ENCODE data around the gene CACNG5. TPM values are rescaled to one million over a fixed set of nuclear protein-coding genes. Genes with fewer than 3 reads are reported as not detected.

Gene CACNG5
- total and polyA plus RNA-seq, 3 donors from 2014 or later: 0.55 TPM; not detected in 2

GRCh38 chr17:66920435-66920834, 85.5 kb downstream of the CACNG5 start:
- Histone ChIP-seq H3K4me3 (no peak overlapping the region), H3K4me1 (no peaks in the 10 kb centered on the region), H3K27me3 (no peaks in the 10 kb centered on the region), H3K27ac (no peak overlapping the region), H3K9me3 (no peaks in the 10 kb centered on the region), H3K36me3 (ENCODE audit: low read depth, missing control alignments) (no peaks in the 10 kb centered on the region)
- intact Hi-C loops (cut with DNase I; ENCODE audit: low total_unique reads): no loop called here
- DNase-seq: no peak
- TF ChIP-seq CTCF (IDR thresholded peaks at IDR 0.05) (no peak), POLR2A (IDR thresholded peaks at IDR 0.05) (no peak)
- WGBS, 2 donors: 86 to 91% methylated on average over 9 of the region's 9 CpGs

- Histone ChIP-seq H3K27ac (no peak overlapping the region), H3K9me3 (no peaks in the 10 kb centered on the region), H3K4me3 (no peak overlapping the region), H3K27me3 (no peaks in the 10 kb centered on the region), H3K4me1 (no peaks in the 10 kb centered on the region), H3K36me3 (ENCODE audit: low read depth, missing control alignments) (no peaks in the 10 kb centered on the region)
- DNase-seq: no peak
- WGBS, 2 donors: 83 to 86% methylated on average over 4 of the region's 4 CpGs
- TF ChIP-seq POLR2A (IDR thresholded peaks at IDR 0.05) (no peak), CTCF (IDR thresholded peaks at IDR 0.05) (no peak)
- intact Hi-C loops (cut with DNase I; ENCODE audit: low total_unique reads): no loop called here
Observed at GRCh38 chr17:66920950-66921349, 86.0 kb downstream of the CACNG5 start.

GRCh38 chr17:66923886-66924285, 89.0 kb downstream of the CACNG5 start:
- intact Hi-C loops (cut with DNase I; ENCODE audit: low total_unique reads): no loop called here
- Histone ChIP-seq H3K9me3 (no peaks in the 10 kb centered on the region), H3K36me3 (ENCODE audit: low read depth, missing control alignments) (no peaks in the 10 kb centered on the region), H3K27ac (no peak overlapping the region), H3K27me3 (no peaks in the 10 kb centered on the region), H3K4me1 (no peaks in the 10 kb centered on the region), H3K4me3 (no peak overlapping the region)
- 63 to 71% methylated on average over 1 of the region's 1 CpG for WGBS, 2 donors
- no peak for DNase-seq
- TF ChIP-seq POLR2A (IDR thresholded peaks at IDR 0.05) (no peak), CTCF (IDR thresholded peaks at IDR 0.05) (no peak)

- intact Hi-C loops (cut with DNase I; ENCODE audit: low total_unique reads): no loop called here
- Histone ChIP-seq H3K27me3 (no peaks in the 10 kb centered on the region), H3K27ac (no peak overlapping the region), H3K4me3 (no peak overlapping the region), H3K36me3 (ENCODE audit: low read depth, missing control alignments) (no peaks in the 10 kb centered on the region), H3K4me1 (no peaks in the 10 kb centered on the region), H3K9me3 (no peaks in the 10 kb centered on the region)
- no peak for DNase-seq
- no peak for TF ChIP-seq POLR2A (IDR thresholded peaks at IDR 0.05)
- no peak for TF ChIP-seq CTCF (IDR thresholded peaks at IDR 0.05)
- WGBS, 2 donors: 77 to 88% methylated on average over 8 of the region's 8 CpGs
Observed at GRCh38 chr17:66925811-66926500, 91.0 kb downstream of the CACNG5 start.

- H3K4me1 ChIP-seq: no peaks in the 10 kb centered on the region
- no peaks in the 10 kb centered on the region for H3K36me3 ChIP-seq (ENCODE audit: low read depth, missing control alignments)
- H3K4me3 ChIP-seq: no peak overlapping the region
- 92 to 93% methylated on average over 5 of the region's 5 CpGs for WGBS, 2 donors
- intact Hi-C loops (cut with DNase I; ENCODE audit: low total_unique reads): no loop called here
- H3K9me3 ChIP-seq: no peaks in the 10 kb centered on the region
- H3K27ac ChIP-seq: no peak overlapping the region
- H3K27me3 ChIP-seq: no peaks in the 10 kb centered on the region
- TF ChIP-seq CTCF (IDR thresholded peaks at IDR 0.05) (no peak), POLR2A (IDR thresholded peaks at IDR 0.05) (no peak)
- DNase-seq: no peak
Observed at GRCh38 chr17:66928949-66929348, 94.0 kb downstream of the CACNG5 start.
